ENCODE measurements around the gene GLIPR2.

GLIPR2 gene

DNA sequence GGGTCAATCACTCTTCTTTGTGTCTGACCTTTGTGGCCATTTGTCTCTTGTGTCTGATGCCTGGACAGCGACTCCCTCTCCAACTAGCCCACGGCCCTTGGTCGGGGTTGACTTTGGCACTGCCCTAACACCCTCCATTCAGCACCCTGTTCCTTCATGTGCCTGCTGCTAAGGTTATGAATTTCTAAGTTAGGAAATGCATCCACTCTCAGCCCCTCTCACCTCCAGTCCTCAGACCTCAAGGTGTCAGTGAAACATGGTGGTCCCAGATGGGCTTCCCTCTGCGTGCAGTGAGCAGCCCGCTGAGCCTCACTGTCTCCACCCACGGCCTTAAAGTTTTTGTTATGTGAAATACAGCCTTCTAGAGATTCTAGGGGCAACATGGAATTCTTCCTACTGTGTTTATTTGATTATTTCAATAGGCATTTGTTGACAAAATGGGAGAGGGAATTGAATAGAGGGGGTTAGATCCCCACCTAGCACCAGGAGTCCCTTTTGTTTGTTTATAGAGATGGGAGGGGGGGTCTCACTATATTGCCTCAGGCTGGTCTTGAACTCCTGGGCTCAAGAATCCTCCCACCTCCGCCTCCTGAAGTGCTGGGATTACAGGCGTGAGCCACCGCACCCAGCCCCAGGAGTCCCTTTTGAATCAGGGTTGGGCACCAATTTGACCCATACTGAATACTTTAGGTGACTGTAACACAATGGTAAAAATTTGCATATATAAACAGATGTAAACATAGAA, 1.6 kb upstream of the GLIPR2 start:
- no peak for DNase-seq
- H3K27ac ChIP-seq (ENCODE audit: insufficient read depth, low read length, poor library complexity, severe bottlenecking) = no peak overlapping the region
- no peaks in the 10 kb centered on the region for H3K27me3 ChIP-seq (replicated peaks; ENCODE audit: control insufficient read depth, insufficient read depth, low read length, poor library complexity, severe bottlenecking)
- no peak overlapping the region for H3K4me3 ChIP-seq (ENCODE audit: insufficient read depth, low read depth, low read length, poor library complexity, severe bottlenecking)
- H3K4me1 ChIP-seq (ENCODE audit: control insufficient read depth, insufficient read depth, low read length, poor library complexity, severe bottlenecking) = peaks cover 33% of the 10 kb centered on the region
- no peaks in the 10 kb centered on the region for H3K36me3 ChIP-seq (ENCODE audit: control insufficient read depth, insufficient read depth, low read length)
- H3K9me3 ChIP-seq (ENCODE audit: control insufficient read depth, low read length) = no peaks in the 10 kb centered on the region

DNA sequence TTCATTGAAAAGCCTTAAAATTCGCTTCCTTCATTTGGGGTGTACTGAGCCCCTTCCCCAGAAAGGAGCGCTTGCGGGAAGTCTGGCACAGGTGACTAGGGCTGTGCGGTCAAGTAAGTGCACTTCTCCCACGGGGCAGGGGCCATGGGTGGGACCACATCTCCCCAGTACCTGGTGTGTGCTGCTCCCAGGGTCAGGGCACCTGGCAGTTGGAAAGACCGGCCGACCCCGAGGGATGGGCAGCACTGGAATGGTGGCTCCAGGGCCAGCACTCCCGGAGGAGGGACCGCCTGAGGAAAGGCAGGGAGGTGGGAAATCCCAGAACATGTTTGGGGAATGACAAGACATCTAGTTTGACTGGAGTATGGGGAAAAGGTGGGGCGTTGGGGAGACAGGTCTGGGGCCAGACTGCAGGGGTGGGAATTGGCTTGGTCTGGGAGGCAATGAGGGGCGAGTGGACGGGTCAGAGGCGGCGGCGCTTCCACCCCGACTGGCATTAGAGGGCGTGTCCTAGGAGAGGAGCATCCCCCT, 727 bp upstream of the GLIPR2 start:
- Histone ChIP-seq H3K27ac (ENCODE audit: insufficient read depth, low read length, poor library complexity, severe bottlenecking) (peak overlapping the region; percentile 80), H3K27me3 (replicated peaks; ENCODE audit: control insufficient read depth, insufficient read depth, low read length, poor library complexity, severe bottlenecking) (no peaks in the 10 kb centered on the region), H3K9me3 (ENCODE audit: control insufficient read depth, low read length) (no peaks in the 10 kb centered on the region), H3K36me3 (ENCODE audit: control insufficient read depth, insufficient read depth, low read length) (no peaks in the 10 kb centered on the region), H3K4me1 (ENCODE audit: control insufficient read depth, insufficient read depth, low read length, poor library complexity, severe bottlenecking) (peaks cover 42% of the 10 kb centered on the region), H3K4me3 (ENCODE audit: insufficient read depth, low read depth, low read length, poor library complexity, severe bottlenecking) (peak overlapping the region; percentile 91)
- DNase-seq = no peak

DNA sequence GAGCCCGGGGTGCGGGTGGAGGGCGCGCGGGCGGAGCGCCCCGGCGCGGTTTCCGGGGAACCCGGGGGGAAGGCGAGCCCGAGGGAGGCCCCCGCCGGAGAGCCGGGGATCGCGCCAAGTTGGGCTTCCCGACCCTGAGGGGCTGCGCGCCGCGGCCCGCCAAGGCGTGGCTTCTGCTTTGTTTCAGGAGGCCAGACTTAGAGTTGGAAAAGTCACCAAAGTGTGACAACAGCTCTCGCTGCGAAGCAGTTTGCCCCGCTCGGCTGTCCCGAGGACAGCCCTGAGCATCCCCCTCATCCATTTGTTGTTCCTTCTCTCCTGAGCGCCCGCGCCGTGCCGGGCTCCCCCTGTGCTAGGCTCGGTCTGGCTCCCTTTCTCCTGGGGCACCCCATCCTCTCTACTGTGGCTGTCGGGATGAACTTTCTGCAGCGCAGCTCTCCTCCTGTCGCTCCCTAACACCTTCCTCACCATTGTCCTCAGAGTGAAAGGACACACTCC, 410 bp downstream of the GLIPR2 start:
- peak overlapping the region; percentile 91 for H3K4me3 ChIP-seq (ENCODE audit: insufficient read depth, low read depth, low read length, poor library complexity, severe bottlenecking)
- DNase-seq = no peak
- H3K27ac ChIP-seq (ENCODE audit: insufficient read depth, low read length, poor library complexity, severe bottlenecking) = peak overlapping the region; percentile 80

DNA sequence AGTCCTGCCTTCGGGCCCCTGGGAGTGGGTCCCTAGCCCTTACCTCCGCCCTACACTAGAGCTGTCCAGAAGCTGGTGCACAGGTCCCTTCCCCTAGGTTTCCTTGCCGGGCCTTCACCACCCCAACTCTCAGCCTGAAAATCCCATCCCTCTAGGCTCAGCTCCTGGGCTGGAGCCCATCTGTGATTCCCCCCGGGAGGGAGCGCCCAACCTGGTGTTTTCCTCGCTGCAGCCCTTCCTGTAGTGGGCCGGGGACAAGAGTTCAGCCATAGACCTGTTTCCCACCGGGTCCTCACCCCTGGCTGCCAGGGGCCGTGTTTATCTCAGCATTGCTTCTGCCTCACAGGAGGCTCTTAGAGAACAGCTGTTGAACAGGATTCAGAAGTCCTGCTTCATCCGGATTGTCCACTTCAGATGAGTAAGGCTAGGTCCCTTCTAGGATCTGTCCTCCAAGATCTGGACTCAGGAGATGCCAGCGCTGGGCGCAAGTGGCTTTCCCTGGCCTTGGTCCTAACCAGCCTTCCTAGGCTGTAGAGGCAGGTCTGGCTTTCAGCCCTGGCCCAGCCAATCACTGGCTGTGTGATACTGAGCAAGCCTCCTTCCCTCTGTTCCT, 965 bp downstream of the GLIPR2 start:
- Histone ChIP-seq H3K4me3 (ENCODE audit: insufficient read depth, low read depth, low read length, poor library complexity, severe bottlenecking) (peak overlapping the region; percentile 91), H3K4me1 (ENCODE audit: control insufficient read depth, insufficient read depth, low read length, poor library complexity, severe bottlenecking) (peaks cover 59% of the 10 kb centered on the region), H3K27me3 (replicated peaks; ENCODE audit: control insufficient read depth, insufficient read depth, low read length, poor library complexity, severe bottlenecking) (no peaks in the 10 kb centered on the region), H3K36me3 (ENCODE audit: control insufficient read depth, insufficient read depth, low read length) (no peaks in the 10 kb centered on the region), H3K27ac (ENCODE audit: insufficient read depth, low read length, poor library complexity, severe bottlenecking) (peak overlapping the region; percentile 80), H3K9me3 (ENCODE audit: control insufficient read depth, low read length) (no peaks in the 10 kb centered on the region)
- no peak for DNase-seq

More for the DNA sequence above, 410 bp downstream of the GLIPR2 start:
- Histone ChIP-seq H3K9me3 (ENCODE audit: control insufficient read depth, low read length) (no peaks in the 10 kb centered on the region), H3K27me3 (replicated peaks; ENCODE audit: control insufficient read depth, insufficient read depth, low read length, poor library complexity, severe bottlenecking) (no peaks in the 10 kb centered on the region), H3K36me3 (ENCODE audit: control insufficient read depth, insufficient read depth, low read length) (no peaks in the 10 kb centered on the region), H3K4me1 (ENCODE audit: control insufficient read depth, insufficient read depth, low read length, poor library complexity, severe bottlenecking) (peaks cover 53% of the 10 kb centered on the region)

DNA sequence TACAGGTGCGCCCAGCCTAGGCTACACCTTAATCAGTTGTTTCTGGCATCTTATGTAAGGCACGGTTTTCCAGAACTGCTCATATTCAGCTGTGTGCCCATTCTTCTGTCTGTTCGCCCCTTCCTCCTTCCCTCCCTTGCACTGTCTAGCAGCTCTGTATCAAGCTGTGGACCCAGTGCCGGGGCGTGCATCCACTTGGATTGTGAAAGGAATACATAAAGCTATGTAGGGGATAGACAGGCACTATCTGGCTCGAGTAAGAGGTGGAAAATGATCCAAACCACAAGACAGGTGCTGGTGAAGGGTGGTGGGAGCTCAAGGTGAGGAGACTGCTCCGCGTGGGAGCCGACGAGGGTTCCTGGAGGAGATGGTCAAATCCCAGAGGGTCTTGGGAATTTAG, 2.0 kb downstream of the GLIPR2 start:
- peak overlapping the region; percentile 21 for H3K27ac ChIP-seq (ENCODE audit: insufficient read depth, low read length, poor library complexity, severe bottlenecking)

DNA sequence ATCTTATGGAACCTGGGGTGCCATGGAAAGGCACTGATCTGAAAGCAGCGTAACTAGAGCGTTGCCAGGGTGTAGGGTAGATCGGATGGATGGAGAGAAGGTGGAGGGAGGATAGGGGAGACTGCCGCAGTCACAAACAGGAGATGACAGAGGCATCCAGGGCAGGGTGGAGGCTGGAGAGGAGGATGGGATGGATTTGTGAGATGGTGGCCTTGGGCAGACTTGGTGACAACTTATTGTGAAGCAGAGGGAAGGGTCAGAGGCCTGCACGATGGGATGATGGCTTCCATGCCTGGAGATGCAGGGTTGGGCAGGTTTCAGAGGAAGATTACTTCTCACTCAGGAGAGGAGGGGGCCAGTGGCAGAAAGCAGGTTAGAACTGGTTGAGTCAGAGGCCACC, 2.4 kb downstream of the GLIPR2 start:
- DNase-seq = no peak
- Histone ChIP-seq H3K36me3 (ENCODE audit: control insufficient read depth, insufficient read depth, low read length) (no peaks in the 10 kb centered on the region), H3K4me1 (ENCODE audit: control insufficient read depth, insufficient read depth, low read length, poor library complexity, severe bottlenecking) (peaks cover 73% of the 10 kb centered on the region), H3K27me3 (replicated peaks; ENCODE audit: control insufficient read depth, insufficient read depth, low read length, poor library complexity, severe bottlenecking) (no peaks in the 10 kb centered on the region), H3K27ac (ENCODE audit: insufficient read depth, low read length, poor library complexity, severe bottlenecking) (peak overlapping the region; percentile 21), H3K4me3 (ENCODE audit: insufficient read depth, low read depth, low read length, poor library complexity, severe bottlenecking) (no peak overlapping the region), H3K9me3 (ENCODE audit: control insufficient read depth, low read length) (no peaks in the 10 kb centered on the region)

More for the DNA sequence above, 2.0 kb downstream of the GLIPR2 start:
- Histone ChIP-seq H3K27me3 (replicated peaks; ENCODE audit: control insufficient read depth, insufficient read depth, low read length, poor library complexity, severe bottlenecking) (no peaks in the 10 kb centered on the region), H3K9me3 (ENCODE audit: control insufficient read depth, low read length) (no peaks in the 10 kb centered on the region), H3K36me3 (ENCODE audit: control insufficient read depth, insufficient read depth, low read length) (no peaks in the 10 kb centered on the region), H3K4me1 (ENCODE audit: control insufficient read depth, insufficient read depth, low read length, poor library complexity, severe bottlenecking) (peaks cover 69% of the 10 kb centered on the region), H3K4me3 (ENCODE audit: insufficient read depth, low read depth, low read length, poor library complexity, severe bottlenecking) (no peak overlapping the region)
- no peak for DNase-seq

DNA sequence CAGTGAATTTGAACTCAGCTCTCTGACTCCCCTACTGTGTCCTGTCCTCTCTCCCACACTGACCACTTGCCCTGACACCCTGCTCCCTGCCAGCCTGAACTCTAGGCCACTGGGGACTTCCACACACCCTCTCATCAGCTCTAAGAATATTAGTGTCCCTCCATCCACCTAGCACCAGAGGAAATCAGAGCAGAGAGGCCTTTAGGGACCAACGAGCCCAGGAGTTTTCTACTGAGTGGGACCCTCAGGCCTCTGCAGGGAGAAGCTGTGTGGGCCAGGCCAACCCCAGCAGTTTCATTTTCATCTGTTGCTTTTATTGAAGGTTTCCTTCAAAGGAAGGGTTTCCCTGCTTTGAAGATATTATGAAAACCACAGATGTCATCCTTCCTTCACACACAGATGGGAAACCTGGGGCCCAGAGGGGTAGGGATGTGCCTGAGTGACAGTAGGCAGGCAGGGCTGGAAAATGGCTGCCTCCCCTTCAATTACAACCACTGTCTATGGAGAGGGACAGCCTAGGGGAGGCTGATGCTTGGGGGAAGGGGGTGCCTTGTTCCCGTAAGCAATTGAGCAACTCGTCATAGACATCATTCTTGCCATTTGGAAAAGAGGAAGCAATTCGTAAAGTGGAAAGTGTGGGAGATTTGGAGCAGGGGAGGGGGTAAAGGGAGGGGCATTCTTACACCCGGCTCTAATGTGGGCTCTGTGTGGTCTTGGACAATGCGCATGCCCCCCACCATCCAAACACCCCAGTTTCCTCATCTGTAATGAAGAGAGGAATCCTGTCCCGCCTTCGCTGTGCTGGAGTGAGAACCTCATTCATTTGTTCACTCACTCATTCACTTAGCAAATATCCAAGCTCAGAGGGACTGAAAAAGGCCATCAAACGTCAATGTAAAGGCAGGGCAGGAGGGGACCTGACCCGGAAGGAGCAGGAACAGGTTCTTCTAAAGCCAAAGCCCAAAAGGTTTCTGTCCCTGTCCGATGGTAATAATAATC, 3.9 kb downstream of the GLIPR2 start:
- H3K27ac ChIP-seq (ENCODE audit: insufficient read depth, low read length, poor library complexity, severe bottlenecking) = peak overlapping the region; percentile 71
- peaks cover 87% of the 10 kb centered on the region for H3K4me1 ChIP-seq (ENCODE audit: control insufficient read depth, insufficient read depth, low read length, poor library complexity, severe bottlenecking)
- no peak for DNase-seq
- no peaks in the 10 kb centered on the region for H3K36me3 ChIP-seq (ENCODE audit: control insufficient read depth, insufficient read depth, low read length)
- H3K9me3 ChIP-seq (ENCODE audit: control insufficient read depth, low read length) = no peaks in the 10 kb centered on the region
- H3K27me3 ChIP-seq (replicated peaks; ENCODE audit: control insufficient read depth, insufficient read depth, low read length, poor library complexity, severe bottlenecking) = no peaks in the 10 kb centered on the region
- peak overlapping the region; percentile 24 for H3K4me3 ChIP-seq (ENCODE audit: insufficient read depth, low read depth, low read length, poor library complexity, severe bottlenecking)

DNA sequence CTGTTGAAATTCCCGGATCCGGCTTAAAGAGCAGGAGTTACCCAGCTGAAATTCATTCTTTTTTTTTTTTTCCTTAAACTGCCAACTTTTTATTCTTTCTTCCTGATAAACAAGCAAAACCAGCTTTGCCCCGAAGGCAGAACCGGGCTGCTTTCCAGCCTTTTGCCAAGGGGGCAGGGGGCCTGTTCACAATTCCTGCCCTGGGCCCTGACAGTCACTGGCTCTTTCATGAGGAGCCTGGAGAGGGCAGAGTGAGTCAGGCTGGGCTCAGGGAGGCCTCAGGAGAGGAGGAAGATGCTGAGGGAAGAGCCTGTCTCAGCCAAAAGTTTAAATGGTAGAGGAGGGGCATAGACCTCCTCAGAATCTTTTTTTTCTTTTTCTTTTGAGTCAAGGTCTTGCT, 4.8 kb downstream of the GLIPR2 start:
- peak overlapping the region; percentile 71 for H3K27ac ChIP-seq (ENCODE audit: insufficient read depth, low read length, poor library complexity, severe bottlenecking)
- H3K4me3 ChIP-seq (ENCODE audit: insufficient read depth, low read depth, low read length, poor library complexity, severe bottlenecking) = no peak overlapping the region
- H3K36me3 ChIP-seq (ENCODE audit: control insufficient read depth, insufficient read depth, low read length) = no peaks in the 10 kb centered on the region
- H3K9me3 ChIP-seq (ENCODE audit: control insufficient read depth, low read length) = no peaks in the 10 kb centered on the region
- no peak for DNase-seq
- H3K27me3 ChIP-seq (replicated peaks; ENCODE audit: control insufficient read depth, insufficient read depth, low read length, poor library complexity, severe bottlenecking) = no peaks in the 10 kb centered on the region
- H3K4me1 ChIP-seq (ENCODE audit: control insufficient read depth, insufficient read depth, low read length, poor library complexity, severe bottlenecking) = peaks cover 89% of the 10 kb centered on the region

DNA sequence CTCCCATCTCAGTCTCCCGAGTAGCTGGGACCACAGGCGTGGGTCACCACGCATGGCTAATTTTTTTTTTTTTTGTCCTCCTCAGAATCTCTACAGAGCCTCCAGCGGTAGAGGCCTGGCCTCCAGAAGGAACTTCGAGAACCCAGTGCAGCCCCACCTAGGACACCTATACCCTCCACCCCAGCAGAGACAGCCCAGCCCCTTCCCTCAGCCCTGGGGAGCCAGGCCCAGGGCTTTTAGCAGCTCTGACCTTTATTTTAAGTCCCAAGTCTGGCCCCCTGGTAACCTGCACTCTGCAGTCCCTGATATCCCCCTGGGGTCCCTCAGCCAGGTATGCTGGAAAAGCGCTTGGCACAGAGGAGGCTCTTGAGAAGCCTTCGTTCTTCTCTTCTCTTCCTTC, 5.2 kb downstream of the GLIPR2 start:
- Histone ChIP-seq H3K27ac (ENCODE audit: insufficient read depth, low read length, poor library complexity, severe bottlenecking) (peak overlapping the region; percentile 71), H3K9me3 (ENCODE audit: control insufficient read depth, low read length) (no peaks in the 10 kb centered on the region), H3K4me3 (ENCODE audit: insufficient read depth, low read depth, low read length, poor library complexity, severe bottlenecking) (peak overlapping the region; percentile 54), H3K36me3 (ENCODE audit: control insufficient read depth, insufficient read depth, low read length) (no peaks in the 10 kb centered on the region), H3K27me3 (replicated peaks; ENCODE audit: control insufficient read depth, insufficient read depth, low read length, poor library complexity, severe bottlenecking) (no peaks in the 10 kb centered on the region), H3K4me1 (ENCODE audit: control insufficient read depth, insufficient read depth, low read length, poor library complexity, severe bottlenecking) (peaks cover 93% of the 10 kb centered on the region)
- no peak for DNase-seq
